Measurements from ENCODE around the gene EPHB2.
A peak's percentile ranks its signal among the peaks of the same experiment; 100 is the strongest.

The EPHB2 gene

DNA sequence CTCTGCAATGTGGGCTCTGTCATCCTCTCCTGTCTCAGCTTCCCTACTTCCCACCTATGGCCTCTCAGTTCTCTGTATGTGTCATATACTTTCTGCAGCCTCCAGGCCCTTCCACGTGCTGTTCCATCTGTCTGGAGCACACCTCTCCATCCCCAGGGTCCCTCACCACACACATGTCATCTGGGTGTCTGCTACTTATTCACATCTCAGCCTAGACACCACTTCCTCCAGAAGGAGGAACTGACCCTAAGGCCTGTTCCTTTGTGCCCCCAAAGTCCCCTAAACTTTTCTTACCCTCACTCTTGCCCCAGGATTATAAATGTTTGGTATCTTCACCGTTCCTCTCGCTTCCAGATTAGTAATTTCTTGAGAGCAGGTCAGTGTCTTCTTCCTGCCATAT is 251.9 kb downstream of the EPHB2 start:
- DNase-seq = no peak

DNA sequence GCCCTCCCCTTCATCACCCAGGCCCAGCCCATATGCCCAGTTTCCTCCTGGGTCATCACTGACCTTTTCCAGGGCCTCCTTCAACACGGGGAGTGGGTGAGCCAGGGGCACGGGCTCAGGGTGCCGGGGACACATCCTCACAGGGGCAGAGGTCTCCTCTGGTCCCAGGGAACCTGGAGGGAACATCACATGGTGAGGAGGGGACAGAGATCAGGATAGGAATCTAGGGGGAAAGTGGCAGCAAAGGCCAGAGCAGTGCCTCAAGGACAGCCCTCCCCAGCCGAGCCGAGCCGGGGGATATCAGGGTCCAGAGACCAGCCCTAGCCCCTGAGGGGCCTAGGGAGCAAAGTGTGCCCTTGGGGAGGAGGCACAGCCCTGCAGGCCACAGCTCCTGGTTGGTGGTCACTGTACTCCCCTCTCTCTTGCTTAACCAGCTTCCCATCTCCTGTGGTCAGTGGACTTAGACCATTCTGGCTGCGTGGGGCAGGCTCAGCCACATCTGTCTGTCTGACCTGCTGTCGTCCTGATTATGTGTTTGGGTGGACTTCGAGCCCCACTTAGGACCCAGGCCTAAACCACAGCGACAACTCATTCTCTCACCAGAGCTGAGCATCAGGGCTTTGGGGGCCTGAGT is 252.5 kb downstream of the EPHB2 start:
- DNase-seq = no peak

DNA sequence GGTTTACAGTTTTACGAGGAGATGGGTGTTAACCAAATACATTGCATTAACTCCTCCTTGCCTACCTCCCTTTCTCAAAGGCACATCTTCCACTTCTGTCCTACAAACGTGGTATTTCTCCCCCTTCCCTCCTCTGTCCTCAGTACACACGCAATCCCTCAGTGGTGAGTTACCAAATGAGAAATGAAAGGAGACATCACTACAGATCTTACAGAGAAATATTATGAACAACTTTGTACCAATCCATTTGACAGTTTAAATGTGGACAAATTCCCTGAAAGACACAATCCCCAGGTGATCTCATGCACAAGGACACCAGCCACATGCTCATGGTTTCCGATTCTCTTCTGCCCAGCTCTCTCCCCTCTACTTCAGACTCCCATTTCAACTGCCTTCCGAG is 255.7 kb downstream of the EPHB2 start:
- no peak for DNase-seq

DNA sequence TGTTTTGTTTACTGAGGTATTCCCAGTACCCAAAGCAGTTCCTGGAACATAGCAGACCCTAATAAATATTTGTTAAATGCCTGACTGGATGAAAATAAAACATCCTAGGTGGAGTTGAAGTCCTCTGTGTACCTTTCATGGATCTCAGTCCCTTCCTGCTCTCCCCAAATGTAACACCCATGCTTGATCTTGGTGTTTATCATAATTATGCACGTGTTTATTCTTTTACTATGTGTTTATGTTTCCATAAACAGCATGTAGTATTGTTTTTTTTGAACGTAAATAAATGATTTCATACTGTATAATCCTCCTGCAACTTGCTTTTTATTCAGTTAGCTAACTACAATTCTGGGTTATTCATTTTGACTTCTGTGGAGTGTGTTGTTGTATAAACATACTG is 257.2 kb downstream of the EPHB2 start:
- DNase-seq = no peak

DNA sequence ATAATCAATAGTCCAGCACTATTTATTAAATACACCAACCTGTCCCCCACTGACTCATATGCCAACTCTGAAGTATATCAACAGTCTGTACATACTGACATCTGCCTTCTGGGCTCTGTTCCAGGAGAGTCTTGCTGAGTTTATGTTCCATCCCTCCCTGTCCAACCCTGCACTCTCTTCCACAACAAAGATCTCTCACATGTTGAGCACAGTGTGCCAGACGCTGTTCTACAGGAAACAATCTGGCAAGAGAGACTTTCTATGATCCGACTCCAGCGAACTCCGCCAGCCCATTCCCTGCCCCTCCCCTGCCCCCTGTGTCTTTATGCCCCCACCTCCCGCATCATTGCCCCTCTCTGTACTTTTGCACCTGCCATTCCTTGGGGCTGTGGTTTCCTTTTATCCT is 258.7 kb downstream of the EPHB2 start:
- DNase-seq = peak; percentile 73

DNA sequence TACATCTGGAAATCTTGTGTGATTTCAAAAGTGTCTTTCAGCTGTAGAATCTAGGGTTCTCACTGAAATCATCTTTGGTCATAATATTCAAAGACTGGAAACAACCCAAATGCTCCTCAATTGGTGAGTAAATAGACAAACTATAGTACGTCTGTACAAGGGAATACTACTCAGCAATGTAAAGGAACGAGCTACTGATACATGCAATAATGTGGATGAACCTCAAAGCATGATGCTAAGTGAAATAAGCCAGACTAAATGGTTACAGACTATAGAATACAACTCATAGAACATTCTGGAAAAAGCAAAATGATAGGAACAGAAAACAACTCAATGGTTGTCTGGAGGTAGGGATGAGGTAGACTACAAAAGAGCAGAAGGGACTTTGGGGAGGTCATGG is 259.5 kb downstream of the EPHB2 start:
- DNase-seq = no peak

Data from RPMI8226 (cell line).